Activated effector memory CD4-positive, alpha-beta T cell treated with anti-CD3 and anti-CD28 coated beads, Interleukin-2, amount 50 U/mL, for 16 hours (primary cell): ENCODE measurements around the gene NR0B2.
"Not testable (repeated sequence)": the region's sequence is repeated elsewhere in the genome, so short reads cannot be mapped to it uniquely, and the experiment has no call there.

ENCODE experiments used
- DNase-seq: peaks from one replicate; pipeline ENCODE4 v3.0.0-alpha.2; 2020

Gene NR0B2

DNA sequence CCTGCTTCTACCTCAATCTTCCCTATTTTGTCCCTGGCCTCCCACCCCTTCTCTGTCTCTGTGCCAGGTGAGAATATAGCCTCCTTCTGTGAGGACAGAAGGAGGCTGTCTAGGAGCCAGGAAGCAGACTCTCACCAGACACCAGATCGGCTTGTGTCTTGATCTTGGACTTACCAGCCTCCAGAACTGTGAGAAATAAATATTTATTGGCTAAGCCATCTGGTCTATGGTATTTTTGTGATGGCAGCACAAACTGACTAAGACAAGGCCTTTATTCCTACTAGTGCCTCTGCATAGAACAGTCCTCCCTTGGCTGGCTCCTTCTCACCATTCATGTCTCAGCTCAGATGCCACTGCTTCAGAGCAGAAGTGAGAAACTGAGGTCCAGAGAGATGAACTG is 25.5 kb downstream of the NR0B2 start:
- DNase-seq: no peak

DNA sequence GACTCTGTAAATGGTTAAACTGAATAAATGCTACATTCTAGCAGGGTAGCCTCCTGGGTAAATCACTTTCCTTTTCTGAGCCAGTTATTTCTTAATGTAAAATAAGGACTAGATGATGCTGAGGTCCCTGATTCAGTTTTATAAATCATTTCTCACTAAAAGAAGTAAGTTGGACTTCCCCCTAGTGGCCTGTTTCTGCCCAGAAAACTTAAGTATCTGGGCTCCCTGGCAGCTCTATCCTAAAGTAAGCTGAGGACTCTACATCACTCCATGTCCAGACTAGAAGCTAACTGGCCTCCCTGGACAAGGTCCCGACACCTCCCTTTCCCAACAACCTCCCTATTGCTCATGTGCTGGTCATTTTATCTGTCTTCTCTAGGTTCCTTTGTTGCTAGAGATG is 26.6 kb downstream of the NR0B2 start:
- DNase-seq: no peak

DNA sequence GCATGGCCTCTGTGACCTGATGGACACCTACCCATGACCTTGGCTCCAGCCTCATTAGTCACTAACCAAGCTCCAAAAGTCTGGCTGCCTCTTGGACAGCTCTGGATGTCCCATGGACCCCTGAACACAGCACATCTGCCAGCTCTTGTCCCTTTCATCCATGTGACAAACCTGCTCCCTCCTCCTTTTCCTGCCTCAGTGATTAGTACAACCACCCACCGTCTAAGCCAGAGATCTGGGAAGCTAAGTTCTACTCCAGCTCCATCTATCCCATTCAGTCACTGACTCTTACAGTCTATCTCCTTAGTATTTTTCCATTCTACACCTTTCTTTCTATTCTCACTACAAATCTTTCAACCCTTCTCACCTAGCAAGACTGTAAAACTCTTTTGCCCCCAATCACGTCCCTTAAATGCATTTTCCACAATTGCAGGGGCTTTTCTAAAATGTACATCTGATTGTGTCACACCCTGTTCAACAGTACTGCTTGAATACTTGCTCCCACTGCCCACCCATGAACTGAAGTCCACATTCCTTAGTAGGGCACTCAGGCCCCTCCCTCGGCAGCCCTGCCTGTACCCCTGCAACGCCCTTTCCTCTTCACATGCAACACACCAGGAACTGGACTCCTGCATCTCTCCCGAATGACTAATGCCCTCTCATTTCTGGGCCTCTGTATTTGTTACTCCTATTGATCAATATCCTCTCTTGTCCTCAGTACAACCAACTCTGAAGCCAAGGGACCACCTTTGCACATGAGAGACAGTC is 30.9 kb downstream of the NR0B2 start:
- DNase-seq: no peak

DNA sequence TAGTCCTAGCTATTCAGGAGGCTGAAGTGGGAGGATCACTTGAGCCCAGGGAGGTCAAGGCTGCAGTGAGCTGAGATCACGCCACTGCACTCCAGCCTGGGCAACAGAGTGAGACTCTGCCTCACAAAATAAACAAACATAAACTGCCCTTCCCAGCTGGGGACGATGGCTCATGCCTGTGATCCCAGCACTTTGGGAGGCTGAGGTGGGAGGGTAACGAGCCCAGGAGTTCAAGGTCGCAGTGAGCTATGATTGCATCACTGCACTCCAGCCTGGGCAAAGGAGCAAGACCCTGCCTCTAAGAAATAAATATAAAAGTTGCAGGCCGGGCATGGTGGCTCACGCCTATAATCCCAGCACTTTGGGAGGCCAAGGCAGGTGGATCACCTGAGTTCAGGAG is 32.2 kb downstream of the NR0B2 start:
- not testable (repeated sequence) for DNase-seq

DNA sequence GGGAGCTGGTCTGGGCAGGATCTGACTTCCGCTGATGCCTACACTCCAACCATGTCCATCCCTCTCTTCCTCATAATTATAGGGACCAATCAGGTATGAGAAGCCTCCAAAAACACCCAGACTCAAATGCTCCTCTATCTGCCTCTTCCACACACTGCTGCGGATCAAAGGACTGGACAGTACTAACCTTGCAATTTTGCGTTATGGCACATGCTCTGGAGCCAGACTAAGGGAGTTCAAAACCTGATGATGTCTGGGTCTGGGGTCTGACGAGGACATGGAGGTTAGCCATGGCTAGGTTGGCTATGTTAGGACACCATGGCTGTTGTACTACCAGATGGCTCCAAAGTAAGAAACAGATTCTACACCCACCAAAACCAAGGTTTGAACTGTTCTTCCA is 34.0 kb downstream of the NR0B2 start:
- no peak for DNase-seq

DNA sequence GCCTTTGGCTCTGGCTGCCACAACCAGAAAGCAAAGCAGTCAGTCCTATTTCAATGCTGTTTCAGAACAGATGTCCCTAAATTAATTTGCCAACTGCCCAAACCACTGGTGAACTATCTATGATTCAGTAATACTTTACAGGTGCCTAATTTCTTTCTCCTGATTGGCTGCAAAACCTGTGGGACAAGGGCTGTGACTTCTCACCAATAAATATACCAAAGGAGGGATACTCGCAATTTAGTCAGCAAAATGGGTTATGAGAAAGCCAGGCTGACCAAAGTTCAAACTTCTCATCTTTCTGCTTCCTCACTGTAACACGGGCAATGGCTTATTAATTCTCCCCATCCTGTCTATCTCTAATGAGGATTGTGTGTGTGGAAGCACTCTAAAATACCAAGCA is 36.4 kb downstream of the NR0B2 start:
- no peak for DNase-seq

DNA sequence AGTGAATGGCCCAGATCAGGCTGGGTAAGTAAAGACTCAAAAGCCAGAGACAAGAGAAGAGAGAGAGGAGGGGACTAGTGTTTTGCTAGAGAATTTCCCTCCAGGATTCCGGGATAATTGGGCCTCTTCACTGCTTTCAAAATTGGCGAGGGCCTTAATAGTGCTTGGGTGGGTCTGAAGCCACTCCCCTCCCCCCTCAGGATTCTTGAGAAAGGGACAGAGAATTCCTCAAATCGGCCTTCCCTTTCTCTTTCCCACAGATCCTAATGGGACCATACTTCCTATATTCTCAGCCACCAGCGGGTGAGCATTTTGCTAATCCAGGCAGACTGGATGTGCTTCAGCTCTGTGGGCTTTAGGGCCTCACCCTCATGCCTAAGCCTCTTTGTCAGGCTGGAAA is 38.9 kb downstream of the NR0B2 start:
- DNase-seq: no peak

DNA sequence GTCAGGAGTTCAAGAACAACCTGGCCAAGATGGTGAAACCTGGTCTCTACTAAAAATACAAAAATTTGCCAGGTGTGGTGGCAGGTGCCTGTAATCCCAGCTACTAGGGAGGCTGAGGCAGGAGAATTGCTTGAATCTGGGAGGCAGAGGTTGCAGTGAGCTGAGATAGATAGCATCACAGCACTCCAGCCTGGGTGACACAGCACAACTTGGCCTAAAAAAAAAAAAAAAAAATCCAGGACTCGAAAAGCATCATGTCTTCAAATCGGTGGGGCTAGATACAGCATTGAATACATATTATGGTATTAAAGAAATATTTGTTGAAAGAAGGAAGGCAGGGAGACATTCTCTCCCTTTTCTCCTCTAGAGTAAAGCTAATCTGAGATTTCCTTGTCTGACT is 40.7 kb downstream of the NR0B2 start:
- not testable (repeated sequence) for DNase-seq

DNA sequence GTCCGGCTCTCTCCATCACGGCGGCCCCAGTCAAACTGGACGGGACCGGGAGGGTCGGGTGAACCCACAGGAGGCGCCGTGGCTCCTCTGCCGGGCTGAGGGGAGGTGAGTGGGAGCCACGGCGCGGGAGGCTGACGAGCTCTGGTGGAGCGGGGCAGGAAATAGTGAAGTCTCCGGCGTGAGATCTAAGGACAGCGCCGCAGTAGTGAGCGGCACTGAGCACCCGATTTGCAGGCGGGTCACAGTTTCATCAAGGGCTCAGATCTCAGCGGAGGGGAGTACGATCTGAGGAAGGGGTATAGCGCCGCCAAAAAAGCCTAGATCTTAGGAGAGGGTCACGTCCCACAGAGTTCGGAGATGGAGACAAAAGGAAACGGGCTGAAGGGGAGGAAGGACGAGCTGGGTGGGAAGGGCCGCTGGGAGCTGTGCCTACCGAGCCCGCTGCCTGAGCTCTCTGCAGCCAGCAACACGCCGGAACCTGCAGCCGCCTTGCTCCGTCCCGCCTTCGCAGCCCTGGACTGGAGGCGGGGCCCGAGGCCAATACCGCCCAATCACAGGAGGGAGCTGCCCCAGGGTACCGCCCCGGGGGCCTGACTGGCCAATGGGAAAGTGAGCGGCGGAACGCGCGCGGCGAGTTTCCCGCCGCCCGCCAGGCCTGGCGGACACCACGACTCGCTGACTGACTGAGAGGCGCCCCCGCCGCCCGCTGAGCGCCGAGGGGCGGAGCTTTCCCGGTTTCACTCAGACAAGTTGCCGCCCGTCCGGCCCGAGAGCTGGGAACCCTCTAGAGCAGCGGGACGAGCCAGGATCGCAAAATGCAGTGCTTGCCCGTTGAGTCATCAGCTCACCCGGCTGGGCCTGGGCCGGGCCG is 48.9 kb downstream of the NR0B2 start:
- DNase-seq: peak; percentile 98

DNA sequence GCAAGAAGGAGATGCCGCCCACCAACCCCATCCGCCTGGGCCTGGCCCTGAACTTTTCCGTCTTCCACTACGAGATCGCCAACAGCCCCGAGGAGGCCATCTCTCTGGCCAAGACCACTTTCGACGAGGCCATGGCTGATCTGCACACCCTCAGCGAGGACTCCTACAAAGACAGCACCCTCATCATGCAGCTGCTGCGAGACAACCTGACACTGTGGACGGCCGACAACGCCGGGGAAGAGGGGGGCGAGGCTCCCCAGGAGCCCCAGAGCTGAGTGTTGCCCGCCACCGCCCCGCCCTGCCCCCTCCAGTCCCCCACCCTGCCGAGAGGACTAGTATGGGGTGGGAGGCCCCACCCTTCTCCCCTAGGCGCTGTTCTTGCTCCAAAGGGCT is 50.1 kb downstream of the NR0B2 start:
- no peak for DNase-seq

DNA sequence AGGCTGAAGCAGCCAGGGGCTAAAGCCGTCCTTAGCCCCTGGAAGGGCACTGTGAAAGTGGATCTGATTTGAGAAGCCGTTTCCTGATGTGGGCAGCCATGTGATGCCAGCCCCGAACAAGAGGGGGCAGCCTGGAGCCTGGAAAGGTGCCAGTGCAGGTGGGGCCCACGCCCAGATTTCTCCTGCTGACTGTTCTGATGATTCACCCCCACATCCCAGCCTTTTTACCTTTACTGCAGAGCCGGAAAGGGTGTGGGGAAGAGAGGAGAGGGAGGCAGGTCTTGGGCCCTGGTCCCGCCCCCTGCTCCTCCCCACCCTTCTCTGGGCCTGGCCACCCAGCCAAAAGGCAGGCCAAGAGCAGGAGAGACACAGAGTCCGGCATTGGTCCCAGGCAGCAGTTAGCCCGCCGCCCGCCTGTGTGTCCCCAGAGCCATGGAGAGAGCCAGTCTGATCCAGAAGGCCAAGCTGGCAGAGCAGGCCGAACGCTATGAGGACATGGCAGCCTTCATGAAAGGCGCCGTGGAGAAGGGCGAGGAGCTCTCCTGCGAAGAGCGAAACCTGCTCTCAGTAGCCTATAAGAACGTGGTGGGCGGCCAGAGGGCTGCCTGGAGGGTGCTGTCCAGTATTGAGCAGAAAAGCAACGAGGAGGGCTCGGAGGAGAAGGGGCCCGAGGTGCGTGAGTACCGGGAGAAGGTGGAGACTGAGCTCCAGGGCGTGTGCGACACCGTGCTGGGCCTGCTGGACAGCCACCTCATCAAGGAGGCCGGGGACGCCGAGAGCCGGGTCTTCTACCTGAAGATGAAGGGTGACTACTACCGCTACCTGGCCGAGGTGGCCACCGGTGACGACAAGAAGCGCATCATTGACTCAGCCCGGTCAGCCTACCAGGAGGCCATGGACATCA is 50.7 kb downstream of the NR0B2 start, which contains the start of gene SFN:
SFN (plus strand) TSS at position 369 of the 904 bp plus-strand sequence; CDS start at position 433, 64 bp downstream.
- peak; percentile 82 for DNase-seq

DNA sequence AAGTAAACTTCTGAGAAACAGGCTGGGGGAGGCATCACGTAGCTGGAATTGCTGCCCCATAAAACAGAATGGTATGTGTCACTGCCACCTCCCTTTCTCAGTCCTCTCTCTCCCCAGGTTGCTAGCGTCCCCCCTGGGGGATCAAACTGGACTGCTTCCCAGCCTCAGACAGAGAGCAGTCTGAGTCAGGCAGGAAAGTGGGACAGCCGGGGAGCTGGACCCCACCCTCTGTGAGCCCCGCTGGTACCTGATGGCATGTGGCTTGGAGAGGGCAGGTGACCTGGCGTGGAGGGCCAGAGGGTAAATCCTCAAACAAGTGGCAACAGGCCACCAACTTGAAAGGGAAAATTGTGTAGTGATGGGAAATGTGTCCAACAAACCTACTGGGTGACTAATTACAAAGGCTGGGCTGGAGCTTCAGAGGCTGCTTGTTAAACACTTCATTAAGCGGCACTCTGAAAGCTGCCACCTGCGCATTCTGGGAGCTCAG is 51.8 kb downstream of the NR0B2 start:
- no peak for DNase-seq
